GM19372 (cell line): ENCODE data around the gene LIMS2.

Source experiments
- ATAC-seq: cut with Tn5 transposase; IDR thresholded peaks from one replicate; pipeline ENCODE4 v1.9.1; 2021; ENCODE audit warnings: mild to moderate bottlenecking, low read depth, moderate library complexity; ENCODE audit not compliant: unreplicated experiment

LIMS2 gene

GRCh38 chr2:127625572-127625951 is 49.8 kb downstream of the LIMS2 start:
- no peak for ATAC-seq

GRCh38 chr2:127624756-127625571 is 50.4 kb downstream of the LIMS2 start:
- no peak for ATAC-seq

GRCh38 chr2:127624320-127624755 is 51.0 kb downstream of the LIMS2 start:
- ATAC-seq = no peak

- ATAC-seq = no peak
These were observed 51.7 kb downstream of the LIMS2 start for GRCh38 chr2:127623388-127624319.

- no peak for ATAC-seq
These were observed 52.6 kb downstream of the LIMS2 start for GRCh38 chr2:127622561-127623387.

- ATAC-seq = no peak
These were observed 53.3 kb downstream of the LIMS2 start for GRCh38 chr2:127621981-127622431.

GRCh38 chr2:127620866-127621265 is 54.5 kb downstream of the LIMS2 start:
- no peak for ATAC-seq

GRCh38 chr2:127619877-127620705 is 55.2 kb downstream of the LIMS2 start:
- ATAC-seq = no peak

- ATAC-seq = no peak
These were observed 56.1 kb downstream of the LIMS2 start for GRCh38 chr2:127619203-127619590.

- no peak for ATAC-seq
These were observed 56.7 kb downstream of the LIMS2 start for GRCh38 chr2:127618551-127619202.

GRCh38 chr2:127615511-127616166 is 59.7 kb downstream of the LIMS2 start:
- no peak for ATAC-seq

- ATAC-seq = no peak
These were observed 60.6 kb downstream of the LIMS2 start for GRCh38 chr2:127614731-127615130.

GRCh38 chr2:127614246-127614645 is 61.1 kb downstream of the LIMS2 start:
- ATAC-seq = no peak

- ATAC-seq = no peak
These were observed 63.1 kb downstream of the LIMS2 start for GRCh38 chr2:127612111-127612822.

- ATAC-seq = no peak
These were observed 64.0 kb downstream of the LIMS2 start for GRCh38 chr2:127611076-127611925.

- ATAC-seq = no peak
These were observed 64.8 kb downstream of the LIMS2 start for GRCh38 chr2:127610561-127610960.

GRCh38 chr2:127609818-127610217 is 65.5 kb downstream of the LIMS2 start:
- ATAC-seq = no peak
